Spleen (tissue), 11 donors: Measurements from ENCODE around the gene CNKSR3. TPM values are rescaled to one million over a fixed set of nuclear protein-coding genes. Genes with fewer than 3 reads are reported as not detected.
A peak's percentile ranks its signal among the peaks of the same experiment; 100 is the strongest.

Source experiments
- DNase-seq: peaks from one replicate; pipeline ENCODE4 v3.0.0-alpha.2; 2020
- H3K27ac ChIP-seq, 8 donors: fragments of 200-600 bp; sonication (generic) in 7 of 8; 1 replicate in 4 of 8; 2 replicates in 4 of 8; pipeline versions ENCODE4 v1.5.0 to v1.8.0; 2016 to 2021; ENCODE audit warnings: inconsistent platforms in 4 of 8, mild to moderate bottlenecking in 4 of 8, moderate library complexity in 1 of 8
- H3K27me3 ChIP-seq, 7 donors: fragments of 200-600 bp; sonication (generic) in 6 of 7; replicated peaks in 1 of 7; 1 replicate in 4 of 7; 2 replicates in 3 of 7; pipeline versions ENCODE4 v1.5.0 to v1.8.0; 2016 to 2021; ENCODE audit warnings: inconsistent platforms in 3 of 7, mild to moderate bottlenecking in 1 of 7
- H3K36me3 ChIP-seq, 6 donors: fragments of 200-600 bp; sonication (generic) in 5 of 6; 1 replicate in 4 of 6; 2 replicates in 2 of 6; pipeline versions ENCODE4 v1.5.0 to v1.8.0; 2016 to 2021; ENCODE audit warnings: inconsistent platforms in 2 of 6
- H3K4me1 ChIP-seq, 6 donors: fragments of 200-600 bp; sonication (generic) in 5 of 6; 1 replicate in 3 of 6; 2 replicates in 3 of 6; pipeline versions ENCODE4 v1.5.0 to v1.8.0; 2016 to 2021; ENCODE audit warnings: inconsistent platforms in 3 of 6
- H3K4me3 ChIP-seq, 8 donors: fragments of 200-600 bp; sonication (generic) in 7 of 8; 1 replicate in 4 of 8; 2 replicates in 4 of 8; pipeline versions ENCODE4 v1.5.0 to v1.8.0; 2016 to 2021; ENCODE audit warnings: inconsistent platforms in 4 of 8, mild to moderate bottlenecking in 4 of 8, moderate library complexity in 2 of 8
- H3K9me3 ChIP-seq, 8 donors: fragments of 200-600 bp; sonication (generic) in 7 of 8; 1 replicate in 4 of 8; 2 replicates in 4 of 8; pipeline versions ENCODE4 v1.5.0 to v1.8.0; 2016 to 2021; ENCODE audit warnings: inconsistent platforms in 4 of 8
- CTCF ChIP-seq, 11 experiments: fragments of 200-600 bp in 7 of 11; fragments of 450-650 bp in 4 of 11; sonication (generic) in 4 of 11; IDR thresholded peaks in 8 of 11; conservative IDR thresholded peaks in 3 of 11; 1 replicate in 7 of 11; 2 replicates in 4 of 11; pipeline versions ENCODE4 v1.4.0 to v1.8.0; 2016 to 2021; ENCODE audit warnings: antibody characterized with exemption in 11 of 11, inconsistent platforms in 4 of 11, mild to moderate bottlenecking in 1 of 11
- POLR2A ChIP-seq, 3 donors: fragments of 450-650 bp; IDR thresholded peaks; one replicate each; pipeline ENCODE4 v1.5.1; 2017; ENCODE audit warnings: antibody characterized with exemption in 3 of 3, mild to moderate bottlenecking in 1 of 3
- POLR2AphosphoS5 ChIP-seq, 3 donors: sonication (generic); formaldehyde crosslinking; IDR thresholded peaks; one replicate each; pipeline ENCODE4 v1.5.1; 2017; ENCODE audit warnings: antibody characterized with exemption in 3 of 3
- WGBS, 5 donors: extraction: QIAGEN DNeasy Blood & Tissue Kit in 3 of 5; methylation state at CpG; one replicate each; pipeline versions ENCODE4 v1.1.5 to v1.1.7; 2013 to 2018; 5-methylcytosine and 5-hydroxymethylcytosine counted together
- intact Hi-C: fragments of 100-400 bp; cut with DNase I; formaldehyde crosslinking; loops from one replicate; pipeline ENCODE4 v1.15.0; 2023; ENCODE audit warnings: low total_unique reads
- polyA plus RNA-seq, 3 donors: library from polyadenylated mRNA; stranded (reverse); fragments of 200-250 nt; gene quantifications; one replicate each; pipeline ENCODE4 v1.2.1, GENCODE V29; 2013
- total RNA-seq, 7 donors: library from RNA; depleted of rRNA in 3 of 7; stranded (reverse); fragments of >200 nt in 3 of 7; fragmentation: NEBNext Ultra II Directional in 4 of 7; extraction: Animal tissue kit (Norgen Biotek cat#: 25700) in 4 of 7; gene quantifications; one replicate each; pipeline versions ENCODE4 v1.1.0 to v1.2.1, GENCODE V29; 2016 to 2021
- donor health status: healthy with polysubstance abuse.
- donor health status: DM: no; HTN: no; CAD: no; lungs with moderate emphysema.
- donor health status: DM: no; HTN: no; CAD: no.
- donor health status: Bipolar disorder and iron deficiency.
- donor health status: healthy.
- donor health status: DM: no; HTN: no; CAD: no.
- donor health status: DM: yes; HTN: yes; CAD: no.

CNKSR3 gene
- total and polyA plus RNA-seq, 10 donors: 1.7 to 45.0 (median 18.0) TPM

DNA sequence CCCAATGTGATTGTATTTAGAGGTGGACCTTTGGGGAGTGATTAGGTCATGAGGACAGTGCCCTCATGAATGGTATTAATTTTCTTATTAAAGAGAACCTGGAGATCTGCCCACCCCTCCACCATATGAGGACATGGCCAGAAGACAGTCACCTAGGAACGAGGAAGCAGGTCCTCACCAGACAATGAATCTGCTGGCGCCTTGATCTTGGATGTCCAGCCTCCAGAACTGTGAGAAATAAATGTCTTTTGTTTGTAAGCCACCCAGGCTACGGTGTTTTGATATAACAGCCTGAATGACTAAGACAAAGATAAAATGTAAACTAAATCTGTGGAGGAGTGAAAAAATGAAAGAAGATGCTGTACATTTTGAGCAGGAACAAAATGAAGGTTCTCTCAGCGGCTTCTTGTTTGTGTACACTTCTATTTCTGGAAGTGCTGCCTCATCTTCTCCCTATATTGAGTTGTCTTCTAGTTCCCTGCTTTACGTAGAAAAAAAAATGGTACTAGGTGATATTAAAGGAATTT is 152.4 kb downstream of the CNKSR3 start:
- WGBS, 5 donors: 84 to 95% (median 88%) methylated on average over 5 of the region's 5 CpGs
- Histone ChIP-seq H3K36me3 (no peaks in the 10 kb centered on the region), H3K9me3 (no peaks in the 10 kb centered on the region), H3K4me1 (peaks cover 0 to 61% (median 29%) of the 10 kb centered on the region in 6 donors), H3K27ac (peak overlapping the region in 1 of 8 donors; percentile 61), H3K27me3 (no peaks in the 10 kb centered on the region), H3K4me3 (no peak overlapping the region)
- intact Hi-C loops: no loop called here
- no peak for TF ChIP-seq CTCF (IDR thresholded peaks at IDR 0.05 in 8 of 11, conservative IDR thresholded peaks at IDR 0.05 in 3 of 11)
- TF ChIP-seq POLR2A (IDR thresholded peaks at IDR 0.05): no peak
- no peak for TF ChIP-seq POLR2AphosphoS5 (IDR thresholded peaks at IDR 0.05)
- DNase-seq: no peak

DNA sequence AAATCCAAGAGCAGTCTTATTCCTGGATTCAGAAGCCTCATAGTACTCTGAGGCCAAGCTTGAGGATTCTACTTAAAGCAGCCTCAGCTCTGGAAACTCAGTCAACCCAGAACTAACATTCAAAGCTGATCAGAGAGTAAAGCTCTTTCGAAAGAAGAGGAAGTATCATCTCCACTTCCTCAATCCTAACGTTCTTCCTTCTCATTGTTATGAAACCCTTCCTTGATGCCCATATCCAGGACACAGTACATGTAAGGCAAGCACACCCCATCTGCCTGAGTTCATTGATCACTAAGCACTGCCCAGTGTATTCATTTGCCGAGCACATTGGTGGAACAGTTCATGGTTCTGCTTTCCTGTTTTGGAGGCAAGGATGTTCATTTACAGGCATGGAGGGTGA is 153.8 kb downstream of the CNKSR3 start, which contains the start of gene IPCEF1:
Gene IPCEF1 (minus strand): TSS at position 114 of the 400 bp plus-strand sequence. CDS start 90,856 bp downstream, outside the sequence.
- 33 to 58% (median 37%) methylated on average over 3 of the region's 3 CpGs for WGBS, 5 donors
- no peak for TF ChIP-seq POLR2A (IDR thresholded peaks at IDR 0.05)
- no peak for TF ChIP-seq POLR2AphosphoS5 (IDR thresholded peaks at IDR 0.05)
- no peak for TF ChIP-seq CTCF (IDR thresholded peaks at IDR 0.05 in 8 of 11, conservative IDR thresholded peaks at IDR 0.05 in 3 of 11)
- DNase-seq: no peak
- intact Hi-C loops: no loop called here
- Histone ChIP-seq H3K9me3 (no peaks in the 10 kb centered on the region), H3K4me1 (peaks cover 0 to 72% (median 31%) of the 10 kb centered on the region in 6 donors), H3K4me3 (peak within 1 kb of the TSS in 1 of 8 donors; percentile 46), H3K27ac (peak within 1 kb of the TSS in 7 of 8 donors; percentile 52 to 89 (median 83)), H3K36me3 (no peaks in the 10 kb centered on the region), H3K27me3 (no peaks in the 10 kb centered on the region)

DNA sequence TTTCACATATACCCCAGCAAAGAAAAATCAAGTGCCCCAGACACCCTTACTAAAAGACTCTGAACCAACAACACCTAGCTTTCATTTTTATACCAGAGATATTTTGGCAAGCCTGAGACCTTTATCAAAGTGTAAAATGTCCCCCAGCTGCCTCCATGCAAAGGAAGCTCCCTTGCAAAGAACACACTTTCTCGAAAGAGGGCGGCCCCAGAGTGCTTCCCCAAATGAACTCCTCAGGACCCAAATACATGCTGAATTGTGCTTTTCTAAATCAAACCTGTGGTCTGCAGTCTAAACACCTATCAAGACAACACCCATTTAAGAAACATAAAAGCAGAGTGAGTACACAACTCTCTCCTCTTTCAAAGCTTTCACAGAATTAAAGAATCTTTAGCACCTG is 154.4 kb downstream of the CNKSR3 start:
- peak overlapping the region in 7 of 8 donors; percentile 52 to 89 (median 83) for H3K27ac ChIP-seq
- no peak for DNase-seq
- H3K4me3 ChIP-seq: peak overlapping the region in 1 of 8 donors; percentile 46
- TF ChIP-seq POLR2AphosphoS5 (IDR thresholded peaks at IDR 0.05): no peak
- TF ChIP-seq POLR2A (IDR thresholded peaks at IDR 0.05): no peak
- no peak for TF ChIP-seq CTCF (IDR thresholded peaks at IDR 0.05 in 8 of 11, conservative IDR thresholded peaks at IDR 0.05 in 3 of 11)
- intact Hi-C loops: no loop called here
- WGBS, 5 donors: 37 to 73% (median 50%) methylated on average over 2 of the region's 2 CpGs
- no peaks in the 10 kb centered on the region for H3K9me3 ChIP-seq
- peaks cover 0 to 72% (median 31%) of the 10 kb centered on the region in 6 donors for H3K4me1 ChIP-seq
- H3K36me3 ChIP-seq: no peaks in the 10 kb centered on the region
- H3K27me3 ChIP-seq: no peaks in the 10 kb centered on the region

- no peaks in the 10 kb centered on the region for H3K36me3 ChIP-seq
- intact Hi-C loops: no loop called here
- TF ChIP-seq CTCF (IDR thresholded peaks at IDR 0.05 in 8 of 11, conservative IDR thresholded peaks at IDR 0.05 in 3 of 11): no peak
- no peak for TF ChIP-seq POLR2AphosphoS5 (IDR thresholded peaks at IDR 0.05)
- TF ChIP-seq POLR2A (IDR thresholded peaks at IDR 0.05): no peak
- no peak for DNase-seq
- 70 to 89% (median 78%) methylated on average over 8 of the region's 8 CpGs for WGBS, 5 donors
- no peaks in the 10 kb centered on the region for H3K27me3 ChIP-seq
- H3K4me1 ChIP-seq: peaks cover 0 to 67% (median 29%) of the 10 kb centered on the region in 6 donors
- H3K27ac ChIP-seq: peak overlapping the region in 4 of 8 donors; percentile 77 to 89 (median 84)
- H3K9me3 ChIP-seq: no peaks in the 10 kb centered on the region
- peak overlapping the region in 1 of 8 donors; percentile 42 for H3K4me3 ChIP-seq
Observed at GRCh38 chr6:154354265-154354777, 156.2 kb downstream of the CNKSR3 start.
